Naive B cell (primary cell): Measurements from ENCODE around the gene MRPL2. TPM values are rescaled to one million over a fixed set of nuclear protein-coding genes. Genes with fewer than 3 reads are reported as not detected.

Experiments used
- ATAC-seq, 2 donors: fragments of 150-1000 bp; cut with Tn5 transposase; 2 replicates each; pipeline ENCODE4 v1.10.0; 2021; ENCODE audit warnings: low read depth in 2 of 2, mild to moderate bottlenecking in 2 of 2, moderate library complexity in 2 of 2
- DNase-seq: peaks from one replicate; pipeline ENCODE4 v3.0.0; 2022
- H3K27ac Mint-ChIP-seq, 6 donors: one replicate each; pipeline ENCODE4 v1.8.0; 2020 to 2022; ENCODE audit warnings: mild to moderate bottlenecking in 6 of 6, mixed read lengths in 6 of 6, moderate library complexity in 5 of 6, inconsistent platforms in 2 of 6
- H3K27me3 Mint-ChIP-seq, 3 donors: one replicate each; pipeline ENCODE4 v1.8.0; 2021 to 2022; ENCODE audit warnings: mixed read lengths in 3 of 3, mild to moderate bottlenecking in 1 of 3
- H3K36me3 Mint-ChIP-seq, 2 donors: one replicate each; pipeline ENCODE4 v1.8.0; 2020 to 2022; ENCODE audit warnings: mixed read lengths in 2 of 2, inconsistent platforms in 1 of 2, mild to moderate bottlenecking in 1 of 2
- H3K4me1 Mint-ChIP-seq, 3 donors: one replicate each; pipeline ENCODE4 v1.8.0; 2020 to 2022; ENCODE audit warnings: mixed read lengths in 3 of 3, inconsistent platforms in 1 of 3, mild to moderate bottlenecking in 1 of 3, moderate library complexity in 1 of 3
- H3K4me3 Mint-ChIP-seq, 8 donors: one replicate each; pipeline ENCODE4 v1.8.0; 2020 to 2022; ENCODE audit warnings: mild to moderate bottlenecking in 8 of 8, mixed read lengths in 8 of 8, moderate library complexity in 8 of 8, inconsistent platforms in 2 of 8
- H3K9me3 Mint-ChIP-seq, 7 donors: one replicate each; pipeline ENCODE4 v1.8.0; 2020 to 2022; ENCODE audit warnings: mixed read lengths in 7 of 7, mild to moderate bottlenecking in 5 of 7, inconsistent platforms in 2 of 7, moderate library complexity in 1 of 7
- polyA plus RNA-seq, 6 donors: library from polyadenylated mRNA; unstranded; fragments of 300-500 nt; fragmentation: Illumina TruSeq; gene quantifications; one replicate each; pipeline ENCODE4 v1.2.3, GENCODE V29; 2021; ENCODE audit warnings: low read depth in 6 of 6

Gene MRPL2
- polyA plus RNA-seq, 6 donors from 2014 or later: 27.2 to 61.1 (median 42.3) TPM

DNA sequence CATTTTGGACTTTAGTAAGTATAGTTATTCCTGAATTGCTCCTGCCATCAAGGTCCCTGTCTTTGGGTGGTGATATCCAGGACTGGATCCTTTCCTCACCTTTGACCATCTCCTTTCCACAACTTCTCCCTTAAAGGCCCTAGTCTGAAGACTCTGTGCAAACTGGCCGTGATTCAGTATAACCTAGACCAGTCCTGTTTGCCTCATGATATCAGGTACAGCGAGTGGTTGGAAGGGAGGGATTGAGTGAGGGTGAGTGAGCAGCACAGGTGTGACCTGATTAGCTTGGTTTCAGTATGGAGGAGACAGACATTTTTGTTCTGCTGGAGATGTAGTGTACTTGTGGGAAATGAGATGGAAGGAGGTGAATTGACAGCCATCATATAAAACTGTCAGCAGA, 40.1 kb downstream of the MRPL2 start:
- Mint-ChIP-seq H3K27me3 (no peaks in the 10 kb centered on the region), H3K4me1 (peaks cover 31 to 63% (median 56%) of the 10 kb centered on the region in 3 donors), H3K4me3 (peak overlapping the region in 3 of 8 donors; percentile 20 to 70 (median 67)), H3K27ac (peak overlapping the region in 2 of 6 donors; percentile 8 to 50), H3K9me3 (no peaks in the 10 kb centered on the region), H3K36me3 (peaks cover 8 to 22% of the 10 kb centered on the region in 2 donors)
- ATAC-seq: no peak
- DNase-seq: no peak

DNA sequence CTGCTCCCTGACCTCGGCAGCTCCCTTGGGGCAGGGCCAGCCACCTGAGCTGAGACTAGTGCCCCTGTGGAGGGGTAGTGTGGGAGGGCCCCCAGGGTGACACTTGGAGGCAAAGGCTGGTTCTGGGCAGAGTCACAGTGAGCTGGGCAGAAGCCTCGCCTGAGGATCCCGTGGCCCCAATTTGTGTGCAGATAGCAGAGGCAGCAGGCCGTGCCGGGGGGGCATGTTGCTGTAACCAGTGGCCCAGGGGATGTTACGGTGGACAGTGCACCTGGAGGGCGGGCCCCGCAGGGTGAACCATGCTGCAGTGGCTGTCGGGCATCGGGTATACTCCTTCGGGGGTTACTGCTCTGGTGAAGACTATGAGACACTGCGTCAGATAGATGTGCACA, 42.3 kb downstream of the MRPL2 start:
- H3K27ac Mint-ChIP-seq: peak overlapping the region in 1 of 6 donors; percentile 38
- no peaks in the 10 kb centered on the region for H3K27me3 Mint-ChIP-seq
- peaks cover 51 to 69% (median 69%) of the 10 kb centered on the region in 3 donors for H3K4me1 Mint-ChIP-seq
- H3K4me3 Mint-ChIP-seq: peak overlapping the region in 1 of 8 donors; percentile 67
- ATAC-seq: no peak
- no peak for DNase-seq
- H3K9me3 Mint-ChIP-seq: no peaks in the 10 kb centered on the region
- peaks cover 8 to 17% of the 10 kb centered on the region in 2 donors for H3K36me3 Mint-ChIP-seq

DNA sequence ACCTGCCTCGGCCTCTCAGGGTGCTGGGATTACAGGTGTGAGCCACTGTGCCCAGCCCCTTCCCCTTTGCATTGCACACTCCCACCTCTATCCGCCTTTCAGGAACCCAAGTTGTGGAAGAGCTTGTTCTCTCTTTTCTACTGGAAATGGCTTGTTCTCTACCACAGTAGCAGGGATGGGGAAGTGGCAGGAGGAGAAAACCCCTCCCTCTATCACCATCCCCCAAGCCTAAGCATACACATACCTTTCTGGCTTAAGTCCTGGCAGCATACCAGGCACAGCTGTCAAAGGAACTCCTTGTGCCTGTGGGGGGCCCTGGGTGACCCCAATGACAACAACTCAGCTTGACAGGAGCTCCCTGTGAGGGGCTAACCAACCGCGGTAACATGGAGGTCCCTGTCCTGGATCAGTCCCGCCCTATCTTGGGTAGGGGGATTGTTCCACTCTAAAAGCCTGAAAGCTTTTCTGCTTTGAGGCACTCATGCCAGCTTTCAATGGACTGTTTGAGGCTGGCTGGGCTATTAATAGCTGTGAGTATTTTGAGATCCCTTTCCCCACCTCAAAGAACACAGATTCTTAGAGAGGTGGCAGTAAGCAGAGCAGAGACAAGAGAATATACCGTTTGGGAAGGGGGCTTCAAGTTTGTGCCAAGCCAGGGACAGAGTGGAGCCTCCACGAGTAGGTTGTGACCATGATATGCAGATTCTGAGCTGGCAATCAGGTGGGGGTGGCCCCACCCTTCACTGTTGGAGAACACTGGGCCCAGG, 42.9 kb downstream of the MRPL2 start:
- Mint-ChIP-seq H3K4me3 (peak overlapping the region in 7 of 8 donors; percentile 2 to 82 (median 65)), H3K4me1 (peaks cover 52 to 75% (median 72%) of the 10 kb centered on the region in 3 donors), H3K36me3 (peaks cover 8 to 17% of the 10 kb centered on the region in 2 donors), H3K27ac (peak overlapping the region in 2 of 6 donors; percentile 38 to 86), H3K9me3 (no peaks in the 10 kb centered on the region), H3K27me3 (no peaks in the 10 kb centered on the region)
- DNase-seq (no peak), ATAC-seq (no peak)

DNA sequence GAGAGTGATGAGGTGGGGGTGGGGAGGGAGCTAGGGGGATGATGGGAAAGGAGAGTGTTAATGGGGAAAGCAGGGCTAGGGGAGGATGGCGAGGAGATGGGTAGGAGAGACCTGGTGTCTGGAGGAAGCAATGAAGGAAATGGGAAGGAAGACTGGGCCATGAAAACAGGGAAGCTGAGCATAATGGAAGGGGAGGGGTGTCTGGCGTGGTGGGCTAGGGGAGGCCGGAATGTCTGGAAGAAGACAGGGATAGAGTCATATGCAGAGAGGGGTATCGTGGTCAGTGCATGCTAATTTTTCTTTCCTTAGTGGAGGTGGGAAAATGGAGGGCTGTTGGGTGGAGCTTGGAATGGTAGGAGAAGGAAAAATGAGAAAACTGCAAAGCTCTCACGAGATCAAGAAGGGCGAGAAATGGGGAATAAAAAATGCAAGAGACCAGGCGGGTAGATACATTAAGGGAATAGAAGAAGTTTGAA, 44.8 kb downstream of the MRPL2 start:
- Mint-ChIP-seq H3K27me3 (no peaks in the 10 kb centered on the region), H3K4me1 (peaks cover 53 to 72% (median 66%) of the 10 kb centered on the region in 3 donors), H3K27ac (peak overlapping the region in 5 of 6 donors; percentile 79 to 96 (median 92)), H3K36me3 (peaks cover 8 to 17% of the 10 kb centered on the region in 2 donors), H3K9me3 (no peaks in the 10 kb centered on the region), H3K4me3 (peak overlapping the region; percentile 84 to 99 (median 96))
- DNase-seq (no peak), ATAC-seq (no peak)

DNA sequence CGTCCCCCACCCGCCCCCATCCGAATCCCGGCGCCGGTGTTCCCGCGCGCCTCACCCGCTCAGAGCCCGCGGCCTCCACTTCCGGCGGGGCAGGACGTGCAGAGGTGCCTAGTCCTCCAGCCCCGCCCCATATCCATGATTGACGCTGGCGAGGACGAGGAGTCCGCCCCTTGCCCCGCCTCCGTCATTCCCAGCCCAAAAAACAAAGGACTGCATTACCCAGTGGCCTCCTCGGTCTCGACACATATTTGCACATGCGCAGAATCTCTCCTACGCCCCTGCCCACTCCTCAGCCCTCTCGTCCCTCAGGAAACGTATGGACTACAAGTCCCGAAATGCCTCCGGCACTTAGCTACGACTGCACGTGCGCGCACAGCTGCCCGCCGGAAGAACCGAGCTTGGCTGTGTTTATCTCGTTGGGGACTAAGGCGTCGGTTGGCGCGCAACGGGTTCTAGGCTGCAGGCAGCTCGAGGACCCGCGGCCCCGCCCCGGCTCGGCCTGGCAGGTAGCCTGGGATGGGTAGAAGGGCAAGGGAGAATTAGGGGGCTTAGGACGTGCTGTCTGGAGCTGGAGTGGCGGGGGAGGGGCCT, 45.3 kb downstream of the MRPL2 start, which contains the start of the genes KLHDC3 and MEA1:
KLHDC3 (plus strand) TSS at position 407 of the 591 bp plus-strand sequence. CDS start 2,944 bp downstream, outside the sequence.
MEA1 (minus strand) TSS at position 104 of the 591 bp plus-strand sequence. CDS start 133 bp downstream, outside the sequence.
- peak within 1 kb of the TSS; percentile 84 to 99 (median 96) for H3K4me3 Mint-ChIP-seq
- no peaks in the 10 kb centered on the region for H3K9me3 Mint-ChIP-seq
- ATAC-seq (peak; percentile 91 to 92), DNase-seq (peak; percentile 98)
- H3K27ac Mint-ChIP-seq: peak within 1 kb of the TSS; percentile 79 to 96 (median 91)
- peaks cover 50 to 72% (median 66%) of the 10 kb centered on the region in 3 donors for H3K4me1 Mint-ChIP-seq
- H3K36me3 Mint-ChIP-seq: peaks cover 4 to 12% of the 10 kb centered on the region in 2 donors
- H3K27me3 Mint-ChIP-seq: no peaks in the 10 kb centered on the region

DNA sequence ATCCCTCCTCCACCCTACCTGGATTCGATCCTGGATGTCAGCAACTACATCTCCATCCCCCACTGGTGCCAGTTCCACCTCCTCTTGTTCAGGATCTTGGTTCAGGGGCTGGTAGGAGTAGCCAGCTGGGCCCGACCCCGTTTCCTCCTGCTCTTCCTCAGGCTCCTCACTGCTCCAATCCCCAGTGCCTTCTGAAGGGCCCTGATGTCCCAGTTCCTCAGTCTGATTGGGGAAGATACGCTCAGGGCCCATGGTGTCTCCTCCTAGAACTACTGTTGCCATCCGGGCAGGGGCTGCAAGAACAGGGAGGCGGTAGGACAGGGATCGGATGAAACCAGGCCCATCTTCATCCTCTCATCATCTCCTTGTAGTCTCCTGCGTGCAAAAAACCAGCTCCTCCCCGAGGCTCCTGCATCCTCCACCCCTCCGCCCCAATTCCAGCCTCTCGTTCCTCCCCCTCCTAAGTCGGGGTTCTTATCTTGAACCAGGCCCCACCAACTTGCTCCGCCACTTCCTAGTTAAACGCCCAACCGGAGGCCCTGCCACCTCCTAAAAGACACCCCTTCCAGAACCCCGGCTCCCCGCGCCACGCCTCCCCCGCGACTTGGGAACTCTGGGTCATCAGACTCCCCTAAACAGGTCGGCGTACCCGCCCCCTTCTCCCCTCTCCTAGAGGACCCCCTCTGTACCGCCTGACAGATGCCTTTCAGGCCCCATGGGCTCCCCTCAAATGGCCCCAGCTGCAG, 46.0 kb downstream of the MRPL2 start:
- peak overlapping the region; percentile 84 to 99 (median 96) for H3K4me3 Mint-ChIP-seq
- peaks cover 0 to 5% of the 10 kb centered on the region in 2 donors for H3K36me3 Mint-ChIP-seq
- H3K27ac Mint-ChIP-seq: peak overlapping the region; percentile 52 to 96 (median 91)
- no peaks in the 10 kb centered on the region for H3K27me3 Mint-ChIP-seq
- DNase-seq (no peak), ATAC-seq (no peak)
- H3K4me1 Mint-ChIP-seq: peaks cover 53 to 76% (median 67%) of the 10 kb centered on the region in 3 donors
- no peaks in the 10 kb centered on the region for H3K9me3 Mint-ChIP-seq

DNA sequence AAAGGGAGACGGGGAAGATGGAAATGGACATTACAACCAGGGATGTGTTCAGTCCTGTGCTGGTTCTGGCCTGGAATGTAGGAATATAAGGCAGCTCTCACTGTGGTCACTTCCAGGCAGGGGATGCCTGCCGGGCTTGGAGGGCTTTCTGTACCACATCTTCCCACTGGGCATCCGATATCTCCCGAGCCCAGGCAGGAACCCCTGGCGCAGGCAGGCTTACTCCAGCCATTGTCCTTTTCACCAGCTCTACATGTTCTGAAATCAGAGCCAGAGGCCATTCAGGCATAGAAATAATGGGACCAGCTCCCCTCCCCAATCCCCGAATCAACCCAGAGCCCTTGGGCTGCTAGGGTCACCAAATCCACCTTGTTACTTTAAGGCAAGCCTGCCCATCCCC, 46.9 kb downstream of the MRPL2 start:
- ATAC-seq (no peak), DNase-seq (no peak)
- no peaks in the 10 kb centered on the region for H3K9me3 Mint-ChIP-seq
- H3K27me3 Mint-ChIP-seq: no peaks in the 10 kb centered on the region
- no peaks in the 10 kb centered on the region for H3K36me3 Mint-ChIP-seq
- peak overlapping the region; percentile 28 to 99 (median 88) for H3K4me3 Mint-ChIP-seq
- peak overlapping the region in 4 of 6 donors; percentile 58 to 96 (median 76) for H3K27ac Mint-ChIP-seq
- H3K4me1 Mint-ChIP-seq: peaks cover 47 to 70% (median 62%) of the 10 kb centered on the region in 3 donors

DNA sequence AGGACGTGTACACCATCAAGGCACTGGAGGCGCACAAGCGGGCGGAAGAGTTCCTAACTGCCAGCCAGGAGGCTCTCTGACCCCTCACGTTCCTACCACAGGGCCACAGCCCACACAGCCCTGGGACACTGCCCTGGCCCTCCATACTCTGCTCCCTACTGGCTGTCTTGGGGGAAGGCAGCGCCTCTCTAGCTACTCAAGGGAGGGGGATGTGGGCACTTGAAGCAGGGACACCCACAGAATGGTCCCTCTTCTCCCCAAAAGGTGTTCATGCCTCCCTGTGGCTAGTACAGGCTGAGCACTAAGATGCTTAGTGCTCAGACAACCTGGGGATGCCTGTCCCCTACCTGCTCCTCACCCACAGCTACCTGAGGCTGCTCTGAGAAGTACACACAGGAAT, 48.0 kb downstream of the MRPL2 start:
- H3K36me3 Mint-ChIP-seq: peaks cover 0 to 1% of the 10 kb centered on the region in 2 donors
- ATAC-seq (no peak), DNase-seq (no peak)
- no peaks in the 10 kb centered on the region for H3K27me3 Mint-ChIP-seq
- no peaks in the 10 kb centered on the region for H3K9me3 Mint-ChIP-seq
- H3K4me1 Mint-ChIP-seq: peaks cover 46 to 59% (median 55%) of the 10 kb centered on the region in 3 donors
- peak overlapping the region in 2 of 6 donors; percentile 90 to 96 for H3K27ac Mint-ChIP-seq
- H3K4me3 Mint-ChIP-seq: peak overlapping the region in 2 of 8 donors; percentile 69 to 84

DNA sequence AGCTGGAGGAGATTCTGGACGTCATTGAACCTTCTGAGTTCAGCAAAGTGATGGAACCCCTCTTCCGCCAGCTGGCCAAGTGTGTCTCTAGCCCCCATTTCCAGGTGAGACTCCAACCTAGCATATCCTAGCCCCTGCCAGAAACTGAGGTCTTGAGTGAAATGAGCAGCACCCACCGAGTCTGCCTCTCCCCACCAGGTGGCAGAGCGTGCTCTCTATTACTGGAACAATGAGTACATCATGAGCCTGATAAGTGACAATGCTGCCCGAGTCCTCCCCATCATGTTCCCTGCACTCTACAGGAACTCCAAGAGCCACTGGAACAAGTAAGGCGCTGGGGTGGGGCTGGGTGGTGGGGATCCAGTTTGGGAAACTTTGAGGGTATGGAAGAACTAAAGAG, 50.1 kb downstream of the MRPL2 start:
- H3K27ac Mint-ChIP-seq: peak overlapping the region in 2 of 6 donors; percentile 54 to 64
- no peaks in the 10 kb centered on the region for H3K9me3 Mint-ChIP-seq
- DNase-seq (no peak), ATAC-seq (no peak)
- H3K4me1 Mint-ChIP-seq: peaks cover 38 to 43% (median 41%) of the 10 kb centered on the region in 3 donors
- H3K4me3 Mint-ChIP-seq: no peak overlapping the region
- H3K36me3 Mint-ChIP-seq: peaks cover 0 to 7% of the 10 kb centered on the region in 2 donors
- H3K27me3 Mint-ChIP-seq: no peaks in the 10 kb centered on the region

DNA sequence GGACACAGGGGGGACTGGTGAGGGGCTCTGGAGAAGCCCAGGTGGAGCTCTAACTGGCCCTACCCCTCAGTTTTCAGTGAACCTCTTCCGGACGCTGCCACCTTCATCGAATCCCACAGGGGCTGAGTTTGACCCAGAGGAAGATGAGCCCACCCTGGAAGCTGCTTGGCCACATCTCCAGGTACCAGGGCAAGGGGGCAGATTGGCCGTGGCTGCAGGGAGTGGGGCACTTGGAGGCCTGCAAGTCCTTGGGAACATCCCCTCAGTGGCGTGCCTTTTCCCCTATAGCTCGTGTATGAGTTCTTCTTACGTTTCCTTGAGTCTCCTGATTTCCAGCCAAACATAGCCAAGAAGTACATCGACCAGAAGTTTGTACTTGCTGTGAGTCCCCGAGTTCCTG, 52.1 kb downstream of the MRPL2 start:
- Mint-ChIP-seq H3K36me3 (peaks cover 0 to 7% of the 10 kb centered on the region in 2 donors), H3K9me3 (no peaks in the 10 kb centered on the region), H3K4me3 (no peak overlapping the region), H3K4me1 (peaks cover 18 to 23% (median 21%) of the 10 kb centered on the region in 3 donors), H3K27me3 (no peaks in the 10 kb centered on the region), H3K27ac (peak overlapping the region in 1 of 6 donors; percentile 56)
- DNase-seq (no peak), ATAC-seq (no peak)

DNA sequence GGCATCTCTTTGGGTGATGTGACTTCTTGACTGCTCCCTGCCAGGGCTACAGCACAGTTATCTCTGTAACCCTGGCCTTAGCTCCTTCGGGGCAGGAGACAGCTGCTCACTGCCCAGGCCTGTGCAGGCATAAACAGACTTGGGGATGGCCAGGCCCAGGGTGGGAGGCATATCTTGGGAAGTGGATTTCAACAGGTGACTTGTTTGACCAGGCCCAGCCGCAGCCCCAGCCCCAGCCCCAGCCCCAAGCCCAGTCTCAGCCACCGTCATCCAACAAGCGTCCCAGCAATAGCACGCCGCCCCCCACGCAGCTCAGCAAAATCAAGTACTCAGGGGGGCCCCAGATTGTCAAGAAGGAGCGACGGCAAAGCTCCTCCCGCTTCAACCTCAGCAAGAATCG, 53.0 kb downstream of the MRPL2 start:
- Mint-ChIP-seq H3K27ac (peak overlapping the region in 2 of 6 donors; percentile 62 to 69), H3K9me3 (no peaks in the 10 kb centered on the region)
- no peak for ATAC-seq

DNA sequence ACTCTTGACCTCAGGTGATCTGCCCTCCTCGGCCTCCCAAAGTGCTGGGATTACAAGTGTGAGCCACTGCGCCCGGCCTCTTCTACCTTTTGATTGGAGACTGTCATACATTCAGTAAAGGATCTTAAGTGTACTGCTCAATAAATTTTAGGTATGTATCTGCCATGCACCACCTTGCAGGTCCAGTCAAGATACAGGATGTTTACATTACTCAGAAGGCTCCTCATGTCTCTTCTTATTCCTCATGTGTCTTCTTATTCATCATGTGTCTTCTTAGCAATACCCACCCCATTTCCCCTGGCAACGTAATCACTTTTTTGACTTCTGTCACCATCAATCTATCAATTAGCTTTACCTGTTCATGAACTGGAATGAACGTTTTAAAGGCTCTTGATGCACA, 53.4 kb downstream of the MRPL2 start:
- Mint-ChIP-seq H3K9me3 (no peaks in the 10 kb centered on the region), H3K36me3 (peaks cover 0 to 7% of the 10 kb centered on the region in 2 donors), H3K27me3 (no peaks in the 10 kb centered on the region), H3K4me3 (no peak overlapping the region), H3K4me1 (peaks cover 8 to 14% (median 10%) of the 10 kb centered on the region in 3 donors), H3K27ac (no peak overlapping the region)
- ATAC-seq (no peak), DNase-seq (no peak)

More for the DNA sequence above, 53.0 kb downstream of the MRPL2 start:
- peaks cover 11 to 15% (median 12%) of the 10 kb centered on the region in 3 donors for H3K4me1 Mint-ChIP-seq
- DNase-seq: no peak
- H3K4me3 Mint-ChIP-seq: no peak overlapping the region
- H3K36me3 Mint-ChIP-seq: peaks cover 0 to 7% of the 10 kb centered on the region in 2 donors
- H3K27me3 Mint-ChIP-seq: no peaks in the 10 kb centered on the region
